C4-2B (cell line): Measurements from ENCODE around the gene RSRC2.
"Not testable (repeated sequence)": the region's sequence is repeated elsewhere in the genome, so short reads cannot be mapped to it uniquely, and the experiment has no call there.

Experiments
- H3K27ac ChIP-seq: fragments of 450-650 bp; 2 replicates; pipeline ENCODE4 v1.5.1; 2017
- CTCF ChIP-seq: fragments of 450-650 bp; conservative IDR thresholded peaks from 2 replicates; pipeline ENCODE4 v1.5.1; 2017; ENCODE audit warnings: mild to moderate bottlenecking
- ZFX ChIP-seq: fragments of 450-650 bp; IDR thresholded peaks from 2 replicates; pipeline ENCODE4 v1.6.1; 2017

Gene RSRC2

DNA sequence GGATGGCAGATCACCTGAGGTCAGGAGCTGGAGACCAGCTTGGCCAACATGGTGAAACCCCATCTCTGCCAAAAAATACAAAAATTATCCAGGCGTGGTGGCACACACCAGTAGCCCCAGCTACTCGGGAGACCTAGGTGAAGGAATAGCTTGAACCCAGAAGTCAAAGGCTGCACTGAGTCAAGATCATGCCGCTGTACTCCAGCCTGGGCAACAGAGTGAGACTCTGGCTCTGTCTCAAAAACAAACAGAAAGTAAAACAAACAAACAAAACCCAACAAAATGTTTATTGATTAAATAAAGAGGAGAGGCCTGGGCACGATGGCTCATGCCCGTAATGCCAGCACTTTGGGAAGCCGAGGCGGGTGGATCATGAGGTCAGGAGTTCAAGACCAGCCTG is 31.5 kb downstream of the RSRC2 start:
- H3K27ac ChIP-seq = no peak overlapping the region
- no peak for TF ChIP-seq ZFX
- no peak for TF ChIP-seq CTCF

- H3K27ac ChIP-seq = not testable (repeated sequence)
Observed at GRCh38 chr12:122493222-122493621, 33.5 kb downstream of the RSRC2 start.

- no peak overlapping the region for H3K27ac ChIP-seq
- TF ChIP-seq ZFX (no peak), CTCF (no peak)
Observed at GRCh38 chr12:122491991-122492390, 34.7 kb downstream of the RSRC2 start.

GRCh38 chr12:122489038-122489437 is 37.7 kb downstream of the RSRC2 start:
- H3K27ac ChIP-seq = no peak overlapping the region
- TF ChIP-seq CTCF (no peak), ZFX (no peak)

GRCh38 chr12:122487807-122488206 is 38.9 kb downstream of the RSRC2 start:
- H3K27ac ChIP-seq = not testable (repeated sequence)

DNA sequence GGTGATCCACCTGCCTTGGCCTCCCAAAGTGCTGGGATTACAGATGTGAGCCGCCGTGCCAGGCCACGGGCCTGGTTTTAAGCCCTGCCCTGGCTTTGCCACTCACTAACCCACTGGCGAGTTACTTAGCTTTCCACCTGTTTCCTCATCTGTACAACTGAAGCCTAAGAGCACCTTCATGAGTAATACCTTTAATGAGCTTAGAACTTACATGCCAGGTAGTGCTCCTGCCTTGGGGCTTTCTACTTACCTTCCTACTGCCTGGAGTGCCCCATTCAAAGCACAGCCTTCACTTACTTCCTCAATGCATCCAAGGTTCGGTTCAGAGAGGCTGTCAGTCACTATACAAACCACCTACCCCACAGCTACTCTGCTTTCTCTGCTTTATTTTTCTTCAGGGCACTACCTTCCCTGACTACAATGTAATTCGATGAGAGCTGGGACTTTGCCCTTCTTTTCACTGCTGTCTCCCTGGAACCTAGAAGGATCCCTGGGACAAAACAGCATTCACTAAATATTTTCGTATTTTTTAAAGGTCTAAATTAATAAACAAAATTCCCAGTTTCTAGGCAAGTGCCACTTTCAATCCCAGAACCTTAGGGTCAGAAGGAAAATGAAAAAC is 39.8 kb downstream of the RSRC2 start:
- no peak overlapping the region for H3K27ac ChIP-seq
- TF ChIP-seq ZFX = no peak
- no peak for TF ChIP-seq CTCF

- not testable (repeated sequence) for H3K27ac ChIP-seq
Observed at GRCh38 chr12:122486360-122486759, 40.4 kb downstream of the RSRC2 start.

DNA sequence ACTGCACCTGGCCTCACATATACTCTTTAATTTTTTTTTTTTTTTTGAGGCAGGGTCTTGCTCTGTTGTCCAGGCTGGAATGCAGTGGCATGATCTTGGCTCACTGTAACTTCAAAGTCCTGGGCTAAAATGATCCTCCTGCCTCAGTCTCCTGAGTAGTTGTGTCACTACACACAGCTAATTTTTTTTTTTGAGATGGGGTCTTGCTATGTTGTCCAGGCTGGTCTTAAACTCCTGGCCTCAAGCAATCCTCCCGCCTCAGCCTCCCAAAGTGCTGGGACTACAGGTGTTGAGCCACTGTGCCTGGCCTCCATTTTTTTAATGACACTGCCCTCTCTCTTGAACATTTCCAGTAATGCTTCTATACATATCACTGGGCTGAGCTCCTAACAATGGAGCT is 42.4 kb downstream of the RSRC2 start:
- not testable (repeated sequence) for H3K27ac ChIP-seq

GRCh38 chr12:122483969-122484368 is 42.8 kb downstream of the RSRC2 start:
- no peak overlapping the region for H3K27ac ChIP-seq
- TF ChIP-seq CTCF = no peak
- TF ChIP-seq ZFX = no peak

DNA sequence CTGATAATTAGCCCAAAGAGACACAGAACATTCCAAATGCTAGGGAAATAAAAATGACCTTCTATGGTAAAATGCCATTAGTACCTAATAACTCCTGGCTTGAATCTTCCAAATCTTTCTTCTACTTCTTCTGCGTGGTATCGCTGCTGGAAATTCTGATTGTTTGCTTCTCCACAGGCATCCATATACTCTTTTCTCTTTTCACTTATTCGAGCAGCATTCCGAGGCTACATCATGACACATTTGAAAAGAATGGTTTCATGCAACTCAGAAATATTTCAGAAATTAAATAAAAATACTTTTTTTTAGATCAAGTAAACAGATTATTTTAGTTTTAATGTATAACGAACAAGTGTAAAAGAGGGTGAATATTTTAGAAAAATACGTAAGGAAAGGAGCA is 44.9 kb downstream of the RSRC2 start:
- H3K27ac ChIP-seq = no peak overlapping the region
- no peak for TF ChIP-seq CTCF
- no peak for TF ChIP-seq ZFX
